GF-D8 (cell line): Measurements from ENCODE around the gene PIP4K2B.

ENCODE experiments used
- DNase-seq: peaks from one replicate; lab custom pipeline; 2025; lab: John Stamatoyannopoulos, UW

The PIP4K2B gene

DNA sequence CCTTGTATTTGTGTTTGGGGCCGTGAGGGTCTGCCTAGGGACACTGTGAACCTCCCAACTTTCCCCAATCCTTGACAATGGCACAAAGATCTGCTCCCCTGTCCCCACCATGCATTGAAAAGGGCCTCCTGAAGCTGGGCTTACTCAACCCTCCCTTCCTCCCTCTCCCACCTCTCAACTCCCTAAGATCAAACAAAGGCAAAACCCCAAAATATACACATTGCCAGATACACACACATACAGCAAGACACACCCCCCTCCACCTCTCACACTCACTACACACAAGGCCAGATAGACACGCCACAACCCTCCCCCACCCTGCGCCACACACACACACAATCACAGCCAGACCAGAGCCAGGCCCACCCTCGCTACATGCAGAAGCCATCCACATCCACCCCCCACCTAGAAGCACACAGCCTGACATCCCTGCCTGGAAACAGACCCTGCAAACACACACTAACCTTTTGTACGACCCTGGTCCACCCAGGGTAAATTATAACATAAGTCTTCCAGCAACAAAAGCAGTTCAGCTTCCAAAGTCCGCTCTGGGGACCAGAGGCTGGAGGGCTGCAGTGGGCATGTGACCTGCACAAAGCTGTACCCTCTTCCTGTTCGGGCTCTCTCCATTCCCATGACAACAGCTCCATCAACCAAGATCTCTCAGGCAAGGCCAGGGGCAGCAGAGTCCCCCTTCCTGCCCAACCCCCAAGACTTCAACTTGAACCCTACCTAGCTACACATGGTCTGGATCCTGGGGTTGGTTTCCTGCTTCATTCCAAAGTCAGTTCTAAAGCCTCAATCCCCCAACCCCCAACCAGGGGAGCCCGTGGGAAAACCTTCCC lies 53.1 kb downstream of the PIP4K2B start:
- DNase-seq, result no peak

DNA sequence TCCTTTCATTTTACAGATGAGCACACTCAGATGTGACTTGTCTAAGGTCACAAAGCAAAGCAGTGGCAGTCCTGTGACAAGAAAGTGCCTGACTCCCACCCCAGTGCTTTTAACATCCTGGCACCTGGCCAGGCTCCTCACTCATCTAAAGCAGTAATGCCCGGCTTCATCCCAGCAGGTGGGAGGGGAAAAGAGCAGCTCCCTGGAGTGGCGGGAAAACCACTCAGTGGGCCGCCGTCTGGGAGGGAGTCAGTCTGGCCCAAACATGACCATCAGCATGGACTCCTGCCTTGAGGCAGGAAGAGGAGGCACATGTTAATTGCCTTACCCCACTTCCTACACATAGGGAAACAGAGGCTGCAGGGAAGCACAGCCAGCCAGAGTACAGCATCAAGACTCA lies 53.8 kb downstream of the PIP4K2B start:
- DNase-seq, result no peak

DNA sequence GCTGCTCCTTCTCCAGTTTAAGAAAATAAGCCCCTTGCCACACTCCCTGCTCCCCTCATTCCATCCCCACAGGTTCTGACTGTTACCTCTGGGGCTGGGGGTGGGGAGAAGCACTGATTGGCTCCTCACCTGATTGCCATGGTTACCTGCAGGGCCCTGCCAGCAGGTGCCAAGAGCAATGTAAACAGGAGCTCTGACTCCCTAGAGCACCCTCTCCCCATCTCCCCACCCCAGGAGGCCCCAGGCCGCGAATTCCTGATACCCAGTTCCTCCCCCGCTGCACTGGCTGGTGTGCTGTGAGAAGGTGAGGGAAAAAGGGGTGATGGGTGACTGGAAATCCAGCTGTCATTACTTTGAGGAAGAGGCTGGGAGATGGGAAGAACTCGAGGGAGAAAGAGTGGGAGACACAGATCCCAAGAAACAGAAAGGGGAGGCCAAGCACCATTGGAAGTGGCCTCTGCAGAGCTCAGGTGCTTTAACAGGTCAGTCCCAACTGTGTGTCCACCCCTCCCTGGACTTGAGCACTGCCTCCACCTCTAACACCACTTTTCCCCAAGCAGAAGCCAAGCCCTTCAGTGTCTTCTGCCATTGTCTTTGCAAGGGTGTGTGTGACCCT lies 55.7 kb downstream of the PIP4K2B start:
- DNase-seq, result no peak

DNA sequence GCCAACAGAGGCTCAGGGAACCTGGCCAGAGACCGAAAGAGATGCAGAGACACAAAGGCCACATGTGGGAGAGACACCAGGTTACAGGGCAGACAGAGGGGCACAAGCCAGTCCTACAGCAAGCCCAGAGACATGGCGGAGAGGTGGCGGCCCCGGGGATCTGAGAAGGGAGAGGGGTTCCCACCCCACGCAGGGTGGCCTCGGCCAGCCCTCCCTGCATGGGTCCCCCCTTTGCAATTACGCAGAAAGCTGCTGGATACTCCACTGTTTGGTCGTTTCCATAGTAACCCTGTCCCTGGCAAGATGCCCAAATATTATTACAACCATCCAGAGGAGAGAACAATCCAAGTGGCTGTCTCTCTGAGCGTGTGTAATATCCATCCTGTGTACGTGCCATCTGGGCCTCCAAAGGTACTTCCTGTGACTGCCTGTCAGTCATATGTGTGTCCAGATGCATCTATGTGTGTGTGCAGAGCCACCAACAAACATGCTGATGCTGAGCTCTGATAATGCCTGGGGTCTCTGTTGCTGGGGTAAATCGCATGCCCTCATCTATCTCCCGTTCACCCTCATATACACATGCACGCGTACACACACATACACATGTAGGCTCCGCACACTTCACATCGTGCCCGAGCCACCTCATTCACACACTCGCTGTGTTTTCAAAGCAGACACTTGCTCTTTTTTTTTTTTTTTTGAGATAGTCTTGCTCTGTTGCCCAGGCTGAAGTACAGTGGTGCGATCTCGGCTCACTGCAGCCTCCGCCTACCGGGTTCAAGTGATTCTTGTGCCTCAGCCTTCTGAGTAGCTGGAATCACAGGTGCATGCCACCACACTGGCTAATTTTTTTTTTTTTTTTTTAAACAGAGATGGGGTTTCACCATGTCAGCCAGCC lies 56.7 kb downstream of the PIP4K2B start:
- no peak for DNase-seq

DNA sequence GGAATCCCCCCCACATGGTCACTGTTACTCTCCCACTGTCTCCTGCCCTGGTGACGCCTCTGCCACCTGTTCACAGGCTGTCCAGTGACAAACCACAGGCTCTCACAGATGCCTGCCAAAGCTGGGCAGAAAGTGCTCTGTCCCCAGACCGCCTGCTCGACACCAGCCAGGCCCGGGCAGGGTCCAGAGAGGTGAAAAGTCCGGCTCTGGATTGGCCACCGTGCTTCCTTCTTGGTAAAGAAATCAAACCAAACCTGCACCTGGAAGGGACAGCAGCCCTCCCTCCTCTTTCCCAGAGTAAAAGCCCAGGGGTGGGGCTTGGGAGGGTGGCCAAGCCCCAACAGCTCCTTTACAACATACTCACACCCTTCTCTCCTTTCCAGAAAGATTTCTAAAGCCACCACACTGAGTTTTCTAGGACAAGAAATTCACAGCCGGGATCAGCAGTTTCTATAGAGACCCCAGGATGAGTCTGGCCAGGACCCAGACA lies 57.4 kb downstream of the PIP4K2B start:
- no peak for DNase-seq

DNA sequence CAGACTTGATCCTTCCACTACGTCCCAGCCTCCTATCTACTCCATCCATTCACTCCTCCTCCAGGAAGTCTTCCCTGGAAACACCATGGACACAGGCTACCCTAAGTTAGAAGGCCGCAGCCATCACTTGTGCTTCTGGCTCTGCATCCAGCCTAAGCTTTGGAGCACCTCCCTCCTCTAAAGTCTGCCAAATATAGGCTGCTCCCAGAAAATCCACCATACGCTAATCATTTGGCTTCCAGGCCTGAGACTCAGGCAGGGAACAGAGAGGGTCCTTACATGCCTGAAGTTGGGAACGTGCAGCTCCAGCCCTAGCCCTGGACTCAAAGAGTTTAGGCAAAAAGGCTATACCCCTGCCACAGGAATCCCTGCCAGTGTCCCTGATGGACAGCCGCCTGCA lies 57.9 kb downstream of the PIP4K2B start:
- no peak for DNase-seq

DNA sequence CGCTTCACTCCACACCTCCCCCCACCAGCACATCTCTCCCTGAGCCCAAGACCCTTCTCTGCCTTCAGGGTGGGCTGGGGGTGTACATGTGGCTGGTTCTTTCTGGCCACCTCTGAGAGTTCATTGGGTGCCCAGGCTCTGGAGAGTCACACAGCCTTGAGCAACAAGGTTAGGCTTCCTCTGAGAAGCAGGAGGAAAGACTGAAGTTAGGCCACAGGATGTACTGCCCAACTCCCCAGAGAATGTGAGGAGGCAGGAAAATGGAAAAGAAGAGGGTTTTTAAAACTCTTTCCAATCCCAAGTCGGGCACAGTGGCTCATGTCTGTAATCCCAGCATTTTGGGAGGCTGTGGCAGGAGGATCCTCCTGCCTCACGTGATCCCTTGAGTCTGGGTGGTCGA lies 58.5 kb downstream of the PIP4K2B start:
- no peak for DNase-seq

DNA sequence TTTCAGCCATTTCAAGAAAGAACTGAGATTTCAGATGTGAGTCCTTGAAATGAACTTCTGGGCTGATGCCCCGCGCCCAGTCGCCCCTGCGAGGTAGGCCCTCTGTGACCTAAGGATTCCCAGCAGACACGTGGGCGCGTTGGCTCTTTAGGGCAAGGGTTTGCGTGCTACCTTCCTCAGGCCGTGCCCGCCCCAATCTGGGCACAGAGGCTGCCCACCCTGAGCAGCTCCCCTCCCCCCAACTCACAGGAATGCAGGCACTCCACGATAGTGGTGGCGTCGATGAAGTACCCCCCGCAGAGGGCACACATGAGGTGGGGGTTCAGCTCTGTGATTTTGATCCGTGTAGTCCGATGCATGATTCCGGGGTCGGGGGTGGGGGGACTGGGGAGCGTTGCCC lies 59.3 kb downstream of the PIP4K2B start:
- DNase-seq, result no peak

DNA sequence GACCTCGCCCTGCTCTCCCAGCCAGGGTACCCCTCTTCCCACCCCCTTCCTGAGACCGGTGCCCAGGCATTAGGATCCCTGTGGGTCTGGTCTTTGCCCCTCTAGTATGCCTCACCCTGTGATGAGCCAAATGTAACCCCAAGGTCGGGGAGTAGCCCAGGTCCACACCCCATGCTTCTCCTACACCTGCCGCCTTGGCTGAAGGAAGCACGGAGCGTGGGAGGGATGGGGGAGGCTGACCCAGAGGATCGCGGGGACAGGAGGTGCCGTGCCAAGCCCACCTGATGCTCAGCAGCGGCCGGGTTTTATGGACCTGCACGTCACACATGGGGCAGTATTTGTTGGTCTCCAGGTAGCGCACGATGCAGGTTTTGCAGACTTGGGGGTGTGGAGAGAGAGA lies 60.1 kb downstream of the PIP4K2B start:
- no peak for DNase-seq

DNA sequence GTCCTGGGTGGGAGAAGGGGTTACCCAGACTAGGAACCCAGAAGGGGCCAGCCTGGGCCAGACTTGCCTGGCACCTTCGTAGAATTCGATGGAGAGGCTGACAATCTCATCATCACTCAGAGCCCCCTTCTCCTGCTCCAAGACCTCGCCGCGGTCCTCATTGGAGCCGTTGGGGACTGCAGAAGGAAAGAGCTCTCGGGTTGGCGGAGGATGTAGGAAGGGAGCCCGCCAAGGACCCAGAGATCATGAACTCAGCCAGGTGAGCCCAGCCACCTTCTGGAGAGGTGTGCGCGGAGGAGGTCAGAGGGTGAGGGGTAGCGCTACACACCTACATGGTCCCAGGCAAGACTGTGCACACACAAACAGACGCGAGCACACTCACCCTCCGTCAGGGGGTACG lies 60.7 kb downstream of the PIP4K2B start:
- DNase-seq, result no peak

DNA sequence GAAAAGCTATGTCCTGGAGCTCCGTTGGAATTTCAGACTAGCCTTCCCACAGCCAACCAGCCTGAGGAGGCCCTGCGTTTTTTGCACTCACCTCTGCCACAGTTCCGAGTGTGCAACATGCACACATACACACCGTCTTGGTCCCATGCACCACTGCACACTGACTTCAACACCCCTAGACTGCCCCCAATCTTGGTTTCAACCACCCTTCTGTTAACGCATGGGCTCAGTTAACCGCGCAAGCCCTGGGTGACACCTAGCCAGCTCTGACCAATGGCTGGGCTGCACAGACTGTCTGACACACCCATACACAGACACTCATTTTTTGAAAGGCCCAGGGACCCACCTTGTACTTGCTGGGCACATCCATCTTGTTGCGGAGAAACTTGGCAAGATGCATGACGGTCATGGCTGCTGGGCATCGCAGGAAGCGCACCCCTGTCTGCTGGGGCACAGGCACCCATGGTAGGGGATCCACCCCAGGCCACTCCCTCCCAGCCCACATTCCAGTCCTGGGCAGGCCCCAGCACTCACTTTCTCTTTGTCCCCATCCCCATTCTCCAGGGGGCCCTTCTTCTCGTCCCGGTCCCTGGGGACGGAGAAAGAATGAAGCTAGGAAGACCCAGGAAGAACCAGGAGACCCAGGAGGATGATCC lies 61.2 kb downstream of the PIP4K2B start:
- DNase-seq, result no peak

DNA sequence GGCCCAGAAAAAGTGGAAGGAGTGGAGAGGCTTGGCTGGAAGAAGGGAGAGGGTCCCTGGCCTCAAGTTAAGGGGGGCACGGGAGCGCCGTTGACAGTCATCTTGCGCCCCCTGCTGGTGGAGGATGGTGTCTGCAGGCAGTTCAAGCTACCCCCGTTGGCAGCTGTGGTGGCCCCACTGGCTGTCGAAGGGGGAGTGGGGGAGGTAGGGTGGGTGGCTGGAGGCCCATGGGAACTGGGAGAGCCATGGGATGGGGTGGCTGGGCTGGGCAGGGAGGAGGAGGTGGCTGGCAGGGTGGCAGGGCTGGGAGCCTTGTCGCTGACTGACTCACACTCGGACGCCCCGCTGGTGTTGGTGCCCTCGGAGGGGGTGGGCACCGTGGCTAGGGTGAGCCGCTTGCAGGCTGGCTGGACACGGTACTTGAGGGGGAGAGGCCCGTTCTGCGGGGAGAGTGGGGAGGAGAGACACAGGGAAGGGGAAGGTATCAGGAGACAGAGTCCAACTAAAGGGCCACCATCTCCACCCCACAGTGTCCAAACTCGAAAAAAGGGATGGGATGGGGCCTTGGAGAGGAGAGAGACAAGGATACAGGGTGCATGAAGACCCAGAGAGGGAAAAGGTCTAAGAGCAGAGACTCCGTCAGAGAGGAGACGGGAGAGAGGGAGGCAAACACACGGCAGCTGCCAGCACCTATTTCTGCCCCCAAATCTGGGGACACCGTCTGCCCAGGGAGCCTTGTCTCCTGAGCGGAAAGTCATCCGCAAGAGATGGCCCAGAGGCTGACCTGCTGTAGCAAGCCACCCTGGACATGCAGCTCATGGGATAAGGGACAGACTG lies 64.0 kb downstream of the PIP4K2B start:
- DNase-seq, result no peak

DNA sequence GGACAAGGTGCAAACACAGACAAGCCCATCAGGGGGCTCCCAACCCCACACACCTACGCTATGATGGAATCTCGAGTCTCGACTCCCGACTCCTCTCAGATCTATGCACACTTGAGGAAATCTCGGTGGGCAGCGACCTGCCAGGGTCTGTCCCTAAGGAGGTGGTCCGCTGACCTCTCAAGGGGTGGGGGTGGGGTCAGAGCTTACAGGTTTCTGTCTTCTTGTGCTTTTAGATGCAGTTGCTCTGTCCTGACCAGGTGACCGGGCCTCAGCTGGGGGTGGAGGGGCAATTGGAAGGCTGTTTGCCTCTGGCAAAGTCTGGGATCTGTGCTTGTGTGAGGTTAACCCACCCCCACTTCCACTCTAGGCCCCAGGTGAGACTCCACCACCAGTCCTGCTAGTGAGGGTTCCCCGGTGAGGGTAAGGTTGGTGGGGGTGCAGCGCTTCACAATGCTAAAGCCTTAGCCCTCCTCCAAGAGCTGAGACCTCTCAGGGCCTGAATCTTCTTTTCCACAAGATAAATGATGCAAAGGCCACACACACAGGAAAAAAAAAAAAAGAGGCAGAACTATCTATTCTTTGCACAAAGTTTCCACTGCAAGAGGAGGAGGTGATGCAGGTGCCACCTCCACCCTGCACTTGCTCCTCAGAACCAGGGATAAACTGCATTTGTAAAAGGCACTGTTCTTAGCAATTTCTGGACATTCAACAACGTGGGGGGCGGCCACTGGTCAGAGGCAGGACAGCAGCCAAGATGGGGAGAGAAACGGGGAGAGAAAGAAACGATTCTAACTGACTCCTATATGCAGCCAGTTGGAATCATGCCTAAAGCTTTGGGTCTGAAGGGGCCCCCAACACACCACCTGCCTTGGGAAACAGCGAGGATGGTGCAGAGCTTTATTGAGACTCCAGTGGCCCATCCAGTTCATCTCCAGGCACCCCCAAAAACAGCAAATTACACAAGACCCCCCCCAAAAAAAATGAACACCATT lies 65.1 kb downstream of the PIP4K2B start:
- DNase-seq, result no peak

DNA sequence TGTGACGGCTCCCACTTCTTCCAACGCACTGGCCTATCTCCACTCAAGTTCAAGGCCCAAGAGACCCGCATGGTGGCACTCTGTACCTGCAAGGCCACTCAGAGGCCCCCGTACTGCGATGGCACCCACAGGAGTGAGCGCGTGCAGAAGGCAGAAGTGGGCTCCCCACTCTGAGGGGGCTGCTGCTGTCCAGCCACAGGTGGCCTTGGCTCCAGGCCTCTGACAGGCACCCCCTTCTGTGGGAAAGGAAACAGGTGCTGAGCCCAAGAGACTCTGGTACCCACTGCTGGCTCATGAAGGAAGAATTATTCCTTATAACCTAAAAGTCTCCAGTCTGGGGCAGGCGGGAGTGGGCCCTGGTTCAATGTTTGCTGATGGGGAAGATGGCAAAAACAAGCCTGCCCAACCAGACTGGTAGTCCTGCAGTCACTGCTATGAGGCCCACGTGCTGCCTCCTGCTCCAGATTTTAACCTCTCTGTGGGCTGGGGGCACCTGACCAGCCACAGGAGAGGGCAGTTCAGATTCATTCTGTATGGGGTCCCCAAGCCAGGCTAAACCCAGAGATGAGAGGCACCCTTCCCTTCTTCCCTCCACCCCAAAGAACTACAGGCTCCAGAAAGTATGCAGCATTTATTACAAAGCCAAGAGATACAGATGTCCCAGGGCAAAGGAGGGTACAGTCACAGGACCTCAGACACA lies 65.9 kb downstream of the PIP4K2B start:
- no peak for DNase-seq

DNA sequence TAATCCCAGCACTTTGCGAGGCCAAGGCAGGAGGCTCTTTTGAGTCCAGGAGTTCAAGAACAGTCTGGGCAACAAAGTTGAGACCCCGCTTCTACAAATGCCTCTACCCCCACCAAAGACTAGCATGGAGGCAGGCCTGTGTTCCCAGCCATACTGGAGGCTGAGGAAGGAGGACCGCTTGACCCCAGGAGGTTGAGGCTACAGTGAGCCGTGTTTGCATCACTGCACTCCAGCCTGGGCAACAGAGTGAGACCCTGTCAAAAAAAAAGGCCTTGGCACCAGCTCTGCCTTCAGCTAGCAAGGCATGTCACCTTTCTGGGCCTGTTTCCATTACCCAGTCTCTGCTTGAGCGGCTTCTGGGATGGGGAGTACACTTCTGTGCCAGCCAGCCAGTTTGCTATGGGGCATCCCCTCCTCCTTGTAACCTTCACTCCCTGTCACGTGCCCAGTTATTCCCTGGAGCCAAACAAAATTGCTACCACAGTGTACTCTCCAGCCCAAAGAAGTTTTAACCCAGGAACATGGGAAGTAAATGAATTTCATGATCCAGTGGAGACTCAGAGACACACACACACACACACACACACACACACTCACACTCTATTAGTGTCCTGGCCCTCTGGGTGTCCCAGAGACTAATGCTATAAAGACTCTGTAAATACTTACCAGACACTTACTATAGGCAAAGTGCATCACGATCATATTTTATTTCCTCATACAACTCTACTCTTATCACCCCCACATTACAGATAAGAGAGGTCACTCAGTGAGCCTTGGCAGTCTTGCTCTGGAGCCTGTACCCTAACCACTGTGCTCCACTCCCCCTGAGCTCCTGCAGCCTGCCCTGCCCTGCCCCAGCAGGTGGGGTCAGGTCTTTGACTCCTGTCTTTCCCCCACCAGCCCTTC lies 66.7 kb downstream of the PIP4K2B start:
- no peak for DNase-seq

DNA sequence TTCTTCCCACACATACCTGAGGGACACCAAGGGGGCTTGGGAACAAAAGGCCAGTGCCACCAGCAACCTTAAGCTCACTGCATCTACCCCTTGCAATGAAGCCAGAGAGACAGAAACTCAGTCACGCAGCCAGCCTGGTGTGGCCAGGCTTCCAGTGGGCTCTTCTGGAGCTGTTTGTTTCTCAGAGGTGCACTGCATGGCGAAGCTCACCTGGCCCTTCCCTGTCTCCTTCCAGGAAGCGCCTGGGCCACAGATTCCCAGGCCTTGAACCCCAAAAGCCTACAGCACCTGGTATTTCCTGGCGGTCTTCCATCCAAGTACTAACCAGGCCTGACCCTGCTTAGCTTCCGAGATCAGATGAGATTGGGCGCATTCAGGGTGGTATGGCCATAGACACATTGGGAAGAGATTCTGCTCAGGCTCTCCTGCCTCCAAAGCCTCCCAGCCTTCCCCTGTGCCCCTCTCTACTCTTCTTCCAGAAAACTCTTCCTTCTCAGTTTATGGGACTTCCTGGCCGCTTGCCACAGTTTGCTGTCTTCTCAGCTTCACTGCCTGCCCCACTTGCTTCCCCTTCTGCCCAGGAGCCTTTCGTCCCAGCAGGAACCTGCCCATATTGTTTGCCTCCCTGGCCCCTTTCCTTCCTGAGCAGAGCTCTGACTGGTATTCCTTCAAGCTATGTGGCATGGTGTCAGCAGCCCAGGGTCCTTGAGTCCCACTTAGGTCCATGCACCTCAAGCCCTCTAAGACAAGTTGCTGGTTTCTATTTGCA lies 67.6 kb downstream of the PIP4K2B start:
- DNase-seq, result peak; percentile 35
